HL-60 (cell line): ENCODE measurements around the gene S100A16.

Experiments
- DNase-seq, 2 experiments: peaks; one replicate each; pipeline ENCODE4 v3.0.0-alpha.2; 2010 to 2020; ENCODE audit warnings: low read depth in 1 of 2, low spot score in 1 of 2
- H3K27ac ChIP-seq: fragments of 250-450 bp; sonication (Bioruptor Pico); replicated peaks from 2 replicates; pipeline ENCODE4 v1.5.1; 2020; ENCODE audit warnings: mild to moderate bottlenecking, moderate library complexity
- H3K27me3 ChIP-seq: fragments of 250-450 bp; sonication (Bioruptor Pico); 2 replicates; pipeline ENCODE4 v1.5.1; 2021; ENCODE audit warnings: mild to moderate bottlenecking, moderate library complexity; ENCODE audit not compliant: insufficient read depth, poor library complexity, severe bottlenecking
- H3K4me3 ChIP-seq: replicated peaks from 2 replicates; pipeline ENCODE4 v1.5.1; 2011; ENCODE audit warnings: mild to moderate bottlenecking, control low read depth, low read length; ENCODE audit not compliant: insufficient read depth
- GABPA ChIP-seq: IDR thresholded peaks from 2 replicates; pipeline ENCODE4 v1.6.1; 2012; ENCODE audit warnings: low read depth
- POLR2AphosphoS5 ChIP-seq: IDR thresholded peaks from 2 replicates; pipeline ENCODE4 v1.6.1; 2012; ENCODE audit warnings: low read depth
- SPI1 ChIP-seq: IDR thresholded peaks from 2 replicates; pipeline ENCODE4 v1.6.1; 2012; ENCODE audit warnings: low read depth, mild to moderate bottlenecking, borderline replicate concordance
- TF ChIP-seq, protein P1 (sequence below): IDR thresholded peaks from one replicate; pipeline ENCODE4 v1.5.1; 2011; ENCODE audit warnings: low read length, control low read depth, inconsistent platforms; ENCODE audit not compliant: insufficient read depth
- TF ChIP-seq, protein P2 (sequence below): IDR thresholded peaks from 2 replicates; pipeline ENCODE4 v1.6.1; 2012; ENCODE audit warnings: low read depth; ENCODE audit not compliant: insufficient replicate concordance

Gene S100A16

DNA sequence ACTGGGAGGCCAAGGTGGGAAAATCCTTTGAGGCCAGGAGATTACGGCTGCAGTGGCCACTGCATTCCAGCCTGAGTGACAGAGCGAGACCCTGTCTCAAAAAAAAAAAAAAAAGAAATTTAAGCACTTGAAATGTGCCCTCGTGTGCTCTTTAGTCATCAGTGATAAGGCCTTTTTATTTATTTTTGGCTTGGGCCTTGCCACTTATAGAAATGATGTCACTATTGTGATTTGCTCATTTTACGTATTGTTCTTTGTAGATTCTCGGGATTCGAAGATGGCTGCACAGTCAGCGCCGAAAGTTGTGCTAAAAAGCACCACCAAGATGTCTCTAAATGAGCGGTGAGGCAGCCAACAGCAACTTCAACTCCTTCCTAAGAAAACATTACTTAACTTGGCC is 23.4 kb upstream of the S100A16 start:
- TF ChIP-seq POLR2AphosphoS5 (no peak), GABPA (no peak), SPI1 (no peak)
- TF ChIP-seq, protein P1, sequence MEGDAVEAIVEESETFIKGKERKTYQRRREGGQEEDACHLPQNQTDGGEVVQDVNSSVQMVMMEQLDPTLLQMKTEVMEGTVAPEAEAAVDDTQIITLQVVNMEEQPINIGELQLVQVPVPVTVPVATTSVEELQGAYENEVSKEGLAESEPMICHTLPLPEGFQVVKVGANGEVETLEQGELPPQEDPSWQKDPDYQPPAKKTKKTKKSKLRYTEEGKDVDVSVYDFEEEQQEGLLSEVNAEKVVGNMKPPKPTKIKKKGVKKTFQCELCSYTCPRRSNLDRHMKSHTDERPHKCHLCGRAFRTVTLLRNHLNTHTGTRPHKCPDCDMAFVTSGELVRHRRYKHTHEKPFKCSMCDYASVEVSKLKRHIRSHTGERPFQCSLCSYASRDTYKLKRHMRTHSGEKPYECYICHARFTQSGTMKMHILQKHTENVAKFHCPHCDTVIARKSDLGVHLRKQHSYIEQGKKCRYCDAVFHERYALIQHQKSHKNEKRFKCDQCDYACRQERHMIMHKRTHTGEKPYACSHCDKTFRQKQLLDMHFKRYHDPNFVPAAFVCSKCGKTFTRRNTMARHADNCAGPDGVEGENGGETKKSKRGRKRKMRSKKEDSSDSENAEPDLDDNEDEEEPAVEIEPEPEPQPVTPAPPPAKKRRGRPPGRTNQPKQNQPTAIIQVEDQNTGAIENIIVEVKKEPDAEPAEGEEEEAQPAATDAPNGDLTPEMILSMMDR, result no peak
- TF ChIP-seq, protein P2, sequence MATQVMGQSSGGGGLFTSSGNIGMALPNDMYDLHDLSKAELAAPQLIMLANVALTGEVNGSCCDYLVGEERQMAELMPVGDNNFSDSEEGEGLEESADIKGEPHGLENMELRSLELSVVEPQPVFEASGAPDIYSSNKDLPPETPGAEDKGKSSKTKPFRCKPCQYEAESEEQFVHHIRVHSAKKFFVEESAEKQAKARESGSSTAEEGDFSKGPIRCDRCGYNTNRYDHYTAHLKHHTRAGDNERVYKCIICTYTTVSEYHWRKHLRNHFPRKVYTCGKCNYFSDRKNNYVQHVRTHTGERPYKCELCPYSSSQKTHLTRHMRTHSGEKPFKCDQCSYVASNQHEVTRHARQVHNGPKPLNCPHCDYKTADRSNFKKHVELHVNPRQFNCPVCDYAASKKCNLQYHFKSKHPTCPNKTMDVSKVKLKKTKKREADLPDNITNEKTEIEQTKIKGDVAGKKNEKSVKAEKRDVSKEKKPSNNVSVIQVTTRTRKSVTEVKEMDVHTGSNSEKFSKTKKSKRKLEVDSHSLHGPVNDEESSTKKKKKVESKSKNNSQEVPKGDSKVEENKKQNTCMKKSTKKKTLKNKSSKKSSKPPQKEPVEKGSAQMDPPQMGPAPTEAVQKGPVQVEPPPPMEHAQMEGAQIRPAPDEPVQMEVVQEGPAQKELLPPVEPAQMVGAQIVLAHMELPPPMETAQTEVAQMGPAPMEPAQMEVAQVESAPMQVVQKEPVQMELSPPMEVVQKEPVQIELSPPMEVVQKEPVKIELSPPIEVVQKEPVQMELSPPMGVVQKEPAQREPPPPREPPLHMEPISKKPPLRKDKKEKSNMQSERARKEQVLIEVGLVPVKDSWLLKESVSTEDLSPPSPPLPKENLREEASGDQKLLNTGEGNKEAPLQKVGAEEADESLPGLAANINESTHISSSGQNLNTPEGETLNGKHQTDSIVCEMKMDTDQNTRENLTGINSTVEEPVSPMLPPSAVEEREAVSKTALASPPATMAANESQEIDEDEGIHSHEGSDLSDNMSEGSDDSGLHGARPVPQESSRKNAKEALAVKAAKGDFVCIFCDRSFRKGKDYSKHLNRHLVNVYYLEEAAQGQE, result no peak
- no peak overlapping the region for H3K4me3 ChIP-seq
- no peaks in the 10 kb centered on the region for H3K27me3 ChIP-seq
- no peak for DNase-seq
- H3K27ac ChIP-seq, result no peak overlapping the region

- Histone ChIP-seq H3K27me3 (no peaks in the 10 kb centered on the region), H3K27ac (no peak overlapping the region), H3K4me3 (peak overlapping the region; percentile 51; the same call in 1 of the 2 replicates)
- TF ChIP-seq, protein P1, result no peak
- TF ChIP-seq GABPA (no peak), POLR2AphosphoS5 (no peak), SPI1 (no peak)
- TF ChIP-seq, protein P2, result no peak
- no peak for DNase-seq
Observed at GRCh38 chr1:153635872-153636271, 22.9 kb upstream of the S100A16 start.

DNA sequence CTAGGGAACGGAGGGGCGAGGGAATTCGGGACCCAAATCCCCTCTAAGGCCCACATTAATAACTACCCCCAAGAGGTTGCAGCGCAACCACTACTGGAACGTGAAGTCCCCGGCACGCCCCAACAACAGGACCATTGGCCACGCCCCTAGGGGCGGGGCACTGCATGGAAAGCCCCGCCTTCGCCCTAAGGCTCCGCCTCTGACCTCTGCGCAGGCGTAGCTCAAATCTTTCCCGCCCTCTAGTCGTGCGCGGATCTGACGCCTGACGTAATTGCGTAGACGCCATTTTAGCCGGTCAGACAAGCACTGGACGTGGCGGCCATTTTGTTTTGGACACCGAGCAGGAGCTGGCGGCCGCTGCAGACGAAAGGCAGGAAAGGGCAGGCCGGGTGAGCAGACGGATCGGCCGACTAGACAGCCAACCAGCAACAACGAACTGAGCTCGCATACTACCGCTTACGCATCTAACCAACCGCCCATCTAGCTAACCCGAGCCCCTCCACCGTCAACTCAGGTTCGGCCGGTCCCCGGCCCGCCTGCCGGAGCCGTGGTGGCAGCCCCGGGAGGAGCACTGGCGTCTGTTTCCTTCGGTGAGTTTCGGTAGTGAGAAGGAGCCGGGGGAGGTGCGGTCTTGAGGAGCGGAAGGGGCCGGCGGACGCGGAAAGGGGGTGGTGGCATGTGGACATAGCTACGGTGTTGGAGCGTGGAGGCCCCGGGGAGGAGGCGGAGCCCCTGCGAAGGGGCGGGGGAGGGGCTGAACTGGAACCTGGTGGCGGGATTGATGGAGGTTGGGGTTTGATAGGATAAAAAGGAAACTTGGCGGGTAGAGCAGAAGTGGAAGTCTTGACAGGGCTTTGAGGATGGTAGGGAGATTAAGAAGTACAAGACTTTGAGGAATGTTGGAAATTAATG is 21.1 kb upstream of the S100A16 start, which contains the start of gene CHTOP:
Gene CHTOP (plus strand): TSS at position 313 of the 912 bp plus-strand sequence. CDS start 2,523 bp downstream, outside the sequence.
- Histone ChIP-seq H3K27ac (peak within 1 kb of the TSS; percentile 99), H3K27me3 (no peaks in the 10 kb centered on the region), H3K4me3 (peak within 1 kb of the TSS; percentile 51)
- peak; percentile 94 to 98 for DNase-seq
- TF ChIP-seq GABPA (no peak), POLR2AphosphoS5 (peak; percentile 96)
- TF ChIP-seq, protein P2, result peak; percentile 62
